ENCODE results near the gene DDC. TPM values are rescaled to one million over a fixed set of nuclear protein-coding genes. Genes with fewer than 3 reads are reported as not detected.

The DDC gene
- total RNA-seq, 4 donors from 2014 or later = 0.44 to 0.79 (median 0.60) TPM; not detected in 1

- TF ChIP-seq CTCF (IDR thresholded peaks at IDR 0.05) = no peak
- DNase-seq (ENCODE audit: low spot score) = no peak
- ATAC-seq (ENCODE audit: low FRiP score) = no peak
Measured at GRCh38 chr7:50474382-50475160, 90.6 kb downstream of the DDC start.

GRCh38 chr7:50473531-50473930 is 91.7 kb downstream of the DDC start:
- ATAC-seq (ENCODE audit: low FRiP score) (no peak), DNase-seq (ENCODE audit: low spot score) (no peak)
- TF ChIP-seq CTCF (IDR thresholded peaks at IDR 0.05) = no peak

GRCh38 chr7:50472427-50472826 is 92.8 kb downstream of the DDC start:
- no peak for ATAC-seq (ENCODE audit: low FRiP score)
- DNase-seq (ENCODE audit: low spot score) = no peak
- TF ChIP-seq CTCF (IDR thresholded peaks at IDR 0.05) = no peak

GRCh38 chr7:50471970-50472369 is 93.2 kb downstream of the DDC start:
- TF ChIP-seq CTCF (IDR thresholded peaks at IDR 0.05) = no peak
- no peak for DNase-seq (ENCODE audit: low spot score)
- ATAC-seq (ENCODE audit: low FRiP score) = no peak

- TF ChIP-seq CTCF (IDR thresholded peaks at IDR 0.05) = no peak
- ATAC-seq (ENCODE audit: low FRiP score) = no peak
- no peak for DNase-seq (ENCODE audit: low spot score)
Measured at GRCh38 chr7:50470250-50471163, 94.7 kb downstream of the DDC start.

- no peak for DNase-seq (ENCODE audit: low spot score)
- no peak for TF ChIP-seq CTCF (IDR thresholded peaks at IDR 0.05)
- no peak for ATAC-seq (ENCODE audit: low FRiP score)
Measured at GRCh38 chr7:50469181-50469580, 96.0 kb downstream of the DDC start.

Data from omental fat pad (tissue), 4 donors.